ENCODE measurements around the gene MAPKAPK3. TPM values are rescaled to one million over a fixed set of nuclear protein-coding genes. Genes with fewer than 3 reads are reported as not detected.

The MAPKAPK3 gene
- total RNA-seq, 1 donor, result 70.8 TPM

DNA sequence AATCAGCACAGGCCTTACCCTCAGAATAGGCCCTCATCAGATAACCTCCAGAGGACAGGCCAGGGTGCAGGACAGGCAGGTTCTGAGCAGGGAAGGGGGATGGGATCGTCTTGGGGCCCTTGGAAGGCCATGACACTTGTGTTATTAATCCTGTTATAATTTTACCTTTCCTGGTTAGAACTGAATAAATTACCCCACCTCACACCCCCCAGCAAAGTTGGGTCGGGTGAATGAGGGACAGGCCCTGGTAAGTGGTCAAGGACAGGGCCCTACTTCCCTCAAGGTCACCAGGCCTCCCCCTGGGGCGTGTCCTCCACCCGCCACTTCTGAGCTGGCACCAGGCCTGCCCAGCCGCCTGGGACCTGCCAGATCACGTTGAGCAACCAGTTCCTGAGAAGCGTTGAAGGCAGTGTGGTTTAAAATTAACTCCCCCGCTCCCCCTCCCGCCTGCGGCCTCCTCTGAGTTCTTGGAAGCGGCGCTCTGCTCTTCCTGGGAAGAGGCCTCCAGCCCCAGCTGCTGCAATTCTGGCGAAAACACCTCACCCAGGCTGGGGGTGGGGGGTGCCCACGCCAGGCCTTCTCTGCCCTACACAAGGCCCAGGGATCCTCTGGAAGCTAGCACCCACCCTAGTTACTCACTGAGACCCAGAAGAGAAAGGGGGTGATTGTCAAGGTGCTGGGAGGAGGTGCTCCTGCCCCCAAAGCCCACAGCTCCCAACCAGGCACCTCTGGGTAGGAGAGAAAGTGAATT is 15.9 kb upstream of the MAPKAPK3 start:
- Histone ChIP-seq H3K4me3 (ENCODE audit: low read length) (no peak overlapping the region), H3K27me3 (ENCODE audit: insufficient read depth, low read length) (no peaks in the 10 kb centered on the region), H3K9me3 (ENCODE audit: low read depth, low read length) (no peaks in the 10 kb centered on the region), H3K4me1 (ENCODE audit: insufficient read depth, low read length) (peaks cover 77% of the 10 kb centered on the region)

DNA sequence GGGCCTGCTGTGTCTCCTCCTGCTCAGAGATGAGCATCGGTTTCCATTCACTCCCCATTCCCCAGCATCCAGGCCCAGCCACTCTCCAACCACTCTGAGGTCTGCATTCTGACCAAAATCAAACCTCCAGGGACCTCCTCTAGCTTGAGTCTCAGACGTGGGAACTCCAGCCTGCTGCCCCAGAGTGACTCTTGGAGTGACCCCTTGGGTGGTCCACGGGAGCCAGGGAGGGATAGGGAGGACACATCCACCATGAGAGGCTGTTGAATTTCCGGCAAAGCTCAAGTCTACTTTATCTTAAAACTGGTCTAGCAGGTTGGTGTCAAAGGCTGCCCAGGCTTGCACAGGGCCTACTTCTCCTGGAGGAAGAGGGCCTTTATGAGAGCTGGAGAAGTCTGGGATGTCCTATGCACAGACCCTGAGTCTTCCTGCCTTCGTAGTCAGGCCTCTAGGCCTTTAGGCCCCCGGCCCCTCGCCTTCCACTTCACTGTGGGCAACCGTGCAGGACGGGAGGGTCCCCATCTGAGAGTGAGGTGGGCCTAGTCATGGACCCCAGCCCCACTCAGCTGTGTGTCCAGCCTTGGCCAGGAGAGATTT is 14.3 kb upstream of the MAPKAPK3 start:
- no peaks in the 10 kb centered on the region for H3K9me3 ChIP-seq (ENCODE audit: low read depth, low read length)
- H3K27me3 ChIP-seq (ENCODE audit: insufficient read depth, low read length), result no peaks in the 10 kb centered on the region
- no peak overlapping the region for H3K4me3 ChIP-seq (ENCODE audit: low read length)
- H3K4me1 ChIP-seq (ENCODE audit: insufficient read depth, low read length), result peaks cover 89% of the 10 kb centered on the region

DNA sequence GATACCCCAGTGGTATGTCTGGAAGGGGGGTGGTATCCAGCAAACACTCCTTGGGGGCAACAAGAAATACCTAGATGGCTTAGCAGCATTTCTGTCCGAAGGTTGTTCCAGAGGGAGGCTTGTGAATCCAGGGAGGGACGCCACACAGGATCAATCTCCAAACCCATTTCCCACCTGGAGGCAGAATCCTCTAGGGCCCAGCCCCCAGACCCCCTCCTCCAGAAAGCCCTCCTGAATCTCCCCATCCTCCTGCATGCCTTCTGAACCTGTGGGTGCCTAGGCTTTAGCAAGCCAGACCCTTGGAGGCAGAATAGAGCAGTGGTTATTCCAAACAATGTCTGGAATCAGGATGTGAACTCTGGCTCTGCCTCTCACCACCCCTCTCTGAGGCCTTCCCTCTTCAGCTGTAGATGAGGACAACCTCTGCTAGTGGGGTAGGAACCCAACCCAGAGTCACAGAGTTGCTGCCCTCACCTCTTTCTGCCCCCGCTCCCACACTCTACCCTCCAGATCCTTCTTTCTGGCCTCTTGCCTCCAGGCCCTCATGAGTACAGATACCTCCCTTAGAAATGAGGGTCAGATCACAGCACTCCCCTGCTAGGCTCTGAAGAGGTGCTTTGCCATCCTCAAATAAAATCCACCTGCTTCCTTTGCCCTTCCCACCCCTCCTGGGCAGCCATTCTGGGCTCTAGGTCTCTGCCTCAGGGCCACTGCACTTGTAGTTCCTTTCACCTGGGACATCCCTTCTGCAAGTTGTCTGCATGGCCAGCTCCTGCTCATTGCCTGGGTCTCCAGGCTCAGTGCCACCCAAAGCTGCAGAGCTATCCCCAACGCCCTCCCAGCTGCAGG is 13.5 kb upstream of the MAPKAPK3 start:
- Histone ChIP-seq H3K4me3 (ENCODE audit: low read length) (no peak overlapping the region), H3K27me3 (ENCODE audit: insufficient read depth, low read length) (no peaks in the 10 kb centered on the region), H3K9me3 (ENCODE audit: low read depth, low read length) (no peaks in the 10 kb centered on the region), H3K4me1 (ENCODE audit: insufficient read depth, low read length) (peaks cover 94% of the 10 kb centered on the region)

DNA sequence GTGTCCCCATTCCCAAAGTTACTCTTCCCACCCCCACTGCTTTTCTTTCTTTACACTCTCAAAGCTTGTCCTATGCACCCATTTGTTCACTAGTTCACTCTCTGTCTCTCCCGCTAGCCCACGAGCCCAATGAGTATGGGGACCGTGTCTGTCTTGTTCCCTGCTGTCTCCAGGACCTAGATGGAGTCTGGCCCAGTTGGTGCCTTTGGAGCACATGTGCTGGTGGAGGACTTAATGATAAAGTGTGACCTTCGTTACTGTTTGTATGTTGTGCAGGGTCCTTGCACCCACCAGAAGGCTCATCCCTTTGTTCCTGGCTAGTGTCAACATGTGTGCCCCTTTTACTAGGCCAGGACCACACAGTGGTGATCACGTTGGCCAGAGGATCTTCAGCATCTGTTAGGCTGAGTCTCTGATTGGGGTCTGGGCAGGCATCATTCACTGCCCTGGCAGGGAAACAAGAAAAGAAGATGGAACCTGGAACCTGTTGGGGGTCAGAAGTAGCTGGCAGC is 12.8 kb upstream of the MAPKAPK3 start:
- Histone ChIP-seq H3K9me3 (ENCODE audit: low read depth, low read length) (no peaks in the 10 kb centered on the region), H3K27me3 (ENCODE audit: insufficient read depth, low read length) (no peaks in the 10 kb centered on the region), H3K4me3 (ENCODE audit: low read length) (no peak overlapping the region), H3K4me1 (ENCODE audit: insufficient read depth, low read length) (peaks cover 97% of the 10 kb centered on the region)

DNA sequence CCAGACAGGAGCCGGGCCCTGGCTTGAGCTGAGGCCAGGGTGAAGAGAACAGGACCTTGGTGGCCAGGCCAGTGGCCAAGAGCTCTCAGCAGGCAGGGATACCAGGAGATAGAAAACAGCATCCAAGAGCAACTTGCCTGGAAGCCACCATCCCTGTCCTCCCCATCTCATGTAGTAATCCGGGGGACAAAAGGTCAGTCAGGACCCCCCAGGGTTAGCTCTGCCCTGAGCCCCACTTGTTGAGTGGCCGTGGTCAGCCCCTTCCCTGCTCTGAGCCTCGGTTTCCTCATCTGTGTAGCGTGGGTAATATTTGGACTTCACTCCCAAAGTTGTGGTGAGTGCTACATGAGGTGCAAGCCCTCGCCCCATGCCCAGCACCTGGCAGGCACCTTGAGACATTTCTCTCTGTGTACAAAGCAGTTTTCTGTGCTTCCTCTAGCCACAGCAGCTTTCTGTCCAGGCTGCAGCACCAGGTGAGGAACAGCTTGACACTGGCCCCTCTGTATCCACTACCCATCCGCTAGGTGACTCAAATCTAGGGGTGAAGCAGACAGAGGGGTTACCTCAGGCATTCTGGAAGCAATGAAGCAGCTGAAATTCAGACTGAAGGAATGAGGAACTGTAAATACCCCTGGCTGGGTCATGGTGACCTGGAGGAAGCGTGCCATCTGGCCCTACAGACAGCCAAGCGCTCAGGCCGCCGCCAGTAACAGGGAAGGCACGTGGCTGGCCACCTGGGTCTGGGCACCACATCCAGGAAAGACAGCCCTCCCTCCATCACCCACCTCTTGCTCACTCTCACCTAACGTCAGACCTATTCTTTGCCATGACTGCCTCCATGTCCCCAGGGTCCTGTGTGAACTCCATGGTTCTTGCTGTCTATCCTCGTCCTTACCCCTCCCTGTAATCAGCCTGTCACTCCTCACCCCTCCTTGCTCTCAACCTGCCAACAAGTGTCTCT is 12.0 kb upstream of the MAPKAPK3 start:
- Histone ChIP-seq H3K9me3 (ENCODE audit: low read depth, low read length) (no peaks in the 10 kb centered on the region), H3K27me3 (ENCODE audit: insufficient read depth, low read length) (no peaks in the 10 kb centered on the region), H3K4me3 (ENCODE audit: low read length) (no peak overlapping the region), H3K4me1 (ENCODE audit: insufficient read depth, low read length) (peaks cover 97% of the 10 kb centered on the region)

DNA sequence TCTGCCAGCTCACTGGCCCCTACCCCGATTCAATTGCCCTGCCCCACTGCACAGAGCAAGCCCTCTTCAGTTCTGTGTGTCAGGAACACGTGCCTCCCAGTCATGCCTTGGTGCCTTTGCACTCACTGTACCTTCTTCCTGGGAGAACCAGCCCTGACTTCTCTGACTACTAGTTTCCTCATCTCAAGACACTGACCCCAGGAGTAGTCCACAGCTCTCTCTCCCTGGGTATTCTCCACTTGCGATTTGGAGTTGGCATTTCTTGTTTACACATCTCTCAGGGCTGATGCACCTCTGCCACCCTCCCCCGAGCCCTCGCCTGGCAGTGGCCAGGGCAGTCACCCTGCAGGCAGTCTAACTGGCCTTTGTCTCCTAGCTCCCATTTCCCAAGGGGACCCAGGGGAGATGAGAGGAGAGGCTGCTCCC is 11.0 kb upstream of the MAPKAPK3 start:
- H3K4me3 ChIP-seq (ENCODE audit: low read length), result peak overlapping the region; percentile 75
- peaks cover 97% of the 10 kb centered on the region for H3K4me1 ChIP-seq (ENCODE audit: insufficient read depth, low read length)
- H3K9me3 ChIP-seq (ENCODE audit: low read depth, low read length), result no peaks in the 10 kb centered on the region

DNA sequence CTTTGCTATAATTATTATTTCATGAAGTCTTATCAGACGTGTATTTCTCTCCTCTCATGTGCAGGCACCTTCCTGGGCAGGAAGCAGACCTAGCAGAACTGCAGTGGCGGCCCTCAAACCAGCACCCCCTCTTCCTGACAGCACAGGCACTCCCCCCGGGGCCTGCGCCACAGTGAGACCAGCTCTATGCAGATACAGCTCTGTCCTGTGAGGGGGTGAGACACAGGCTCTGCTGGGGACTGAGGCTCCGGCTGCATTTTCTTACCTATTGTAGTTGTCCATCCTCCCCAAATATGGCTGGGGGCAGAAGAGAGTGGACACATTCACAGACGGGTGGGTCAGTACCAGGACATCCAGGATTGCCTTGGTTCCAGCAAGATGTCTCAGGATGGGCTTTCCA is 10.4 kb upstream of the MAPKAPK3 start:
- no peaks in the 10 kb centered on the region for H3K9me3 ChIP-seq (ENCODE audit: low read depth, low read length)
- no peaks in the 10 kb centered on the region for H3K27me3 ChIP-seq (ENCODE audit: insufficient read depth, low read length)
- H3K4me3 ChIP-seq (ENCODE audit: low read length), result peak overlapping the region; percentile 75
- peaks cover 96% of the 10 kb centered on the region for H3K4me1 ChIP-seq (ENCODE audit: insufficient read depth, low read length)

More for the DNA sequence above, 11.0 kb upstream of the MAPKAPK3 start:
- no peaks in the 10 kb centered on the region for H3K27me3 ChIP-seq (ENCODE audit: insufficient read depth, low read length)

DNA sequence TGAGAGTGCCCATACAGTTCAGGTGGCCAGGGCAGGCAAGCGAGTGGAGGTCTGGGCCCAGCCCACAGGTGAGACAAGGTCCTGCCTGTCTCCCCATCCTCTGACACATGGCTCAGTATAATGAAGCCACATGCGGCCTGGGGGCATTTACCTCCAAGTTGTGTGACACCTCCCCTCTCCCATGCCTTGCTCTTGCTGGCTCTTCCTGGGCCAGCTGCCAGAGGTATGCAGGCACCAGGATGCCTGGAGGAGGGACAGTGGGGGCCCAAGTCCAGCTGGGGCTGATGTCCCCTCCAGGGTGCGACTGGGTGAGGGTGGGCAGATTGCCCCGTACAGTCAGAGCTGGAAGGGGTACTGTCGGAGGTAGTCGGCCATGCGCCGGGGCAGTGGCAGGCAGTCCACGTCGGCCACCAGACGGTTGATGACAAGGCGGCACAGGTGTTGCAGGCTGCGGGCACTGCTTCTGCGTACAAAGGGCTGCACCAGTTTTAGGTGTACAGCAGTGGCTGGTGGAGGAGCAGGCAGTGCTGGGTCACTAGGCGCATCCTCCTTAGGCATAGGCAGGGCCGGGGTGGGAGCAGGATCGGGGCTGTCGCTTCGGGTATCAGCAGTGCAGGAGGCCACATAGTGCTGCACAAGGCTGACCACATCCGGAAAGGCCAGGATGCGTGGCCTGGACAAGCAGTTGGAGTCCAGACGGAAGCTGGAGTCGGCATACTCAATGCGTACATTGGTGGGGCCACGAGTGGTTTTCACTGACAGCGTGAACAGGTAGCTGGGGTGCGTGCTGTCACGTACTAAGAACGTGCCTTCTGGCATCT is 9.5 kb upstream of the MAPKAPK3 start:
- Histone ChIP-seq H3K27me3 (ENCODE audit: insufficient read depth, low read length) (no peaks in the 10 kb centered on the region), H3K4me3 (ENCODE audit: low read length) (peak overlapping the region; percentile 75), H3K9me3 (ENCODE audit: low read depth, low read length) (no peaks in the 10 kb centered on the region), H3K4me1 (ENCODE audit: insufficient read depth, low read length) (peaks cover 93% of the 10 kb centered on the region)

DNA sequence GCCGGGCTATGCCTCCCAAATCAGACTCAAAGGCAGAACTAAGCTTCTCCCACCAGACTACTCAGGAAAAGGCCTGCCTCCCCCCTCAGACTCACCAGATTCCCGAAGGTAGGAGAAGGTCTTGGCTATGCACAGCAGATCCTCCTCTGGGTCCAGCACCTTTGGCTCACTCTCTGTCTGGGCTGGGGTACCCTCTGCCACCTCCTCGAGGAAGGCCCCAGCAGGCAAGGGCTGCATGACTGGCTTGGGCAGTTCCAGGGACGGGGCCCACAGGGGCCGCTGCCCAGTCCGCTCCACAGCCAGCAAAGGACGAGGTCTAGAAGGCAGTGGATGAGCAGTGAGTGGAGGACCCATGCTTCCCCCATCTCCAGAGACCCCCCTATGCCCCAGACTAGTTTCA is 8.7 kb upstream of the MAPKAPK3 start:
- peaks cover 93% of the 10 kb centered on the region for H3K4me1 ChIP-seq (ENCODE audit: insufficient read depth, low read length)
- no peaks in the 10 kb centered on the region for H3K27me3 ChIP-seq (ENCODE audit: insufficient read depth, low read length)
- no peaks in the 10 kb centered on the region for H3K9me3 ChIP-seq (ENCODE audit: low read depth, low read length)
- H3K4me3 ChIP-seq (ENCODE audit: low read length), result peak overlapping the region; percentile 75

DNA sequence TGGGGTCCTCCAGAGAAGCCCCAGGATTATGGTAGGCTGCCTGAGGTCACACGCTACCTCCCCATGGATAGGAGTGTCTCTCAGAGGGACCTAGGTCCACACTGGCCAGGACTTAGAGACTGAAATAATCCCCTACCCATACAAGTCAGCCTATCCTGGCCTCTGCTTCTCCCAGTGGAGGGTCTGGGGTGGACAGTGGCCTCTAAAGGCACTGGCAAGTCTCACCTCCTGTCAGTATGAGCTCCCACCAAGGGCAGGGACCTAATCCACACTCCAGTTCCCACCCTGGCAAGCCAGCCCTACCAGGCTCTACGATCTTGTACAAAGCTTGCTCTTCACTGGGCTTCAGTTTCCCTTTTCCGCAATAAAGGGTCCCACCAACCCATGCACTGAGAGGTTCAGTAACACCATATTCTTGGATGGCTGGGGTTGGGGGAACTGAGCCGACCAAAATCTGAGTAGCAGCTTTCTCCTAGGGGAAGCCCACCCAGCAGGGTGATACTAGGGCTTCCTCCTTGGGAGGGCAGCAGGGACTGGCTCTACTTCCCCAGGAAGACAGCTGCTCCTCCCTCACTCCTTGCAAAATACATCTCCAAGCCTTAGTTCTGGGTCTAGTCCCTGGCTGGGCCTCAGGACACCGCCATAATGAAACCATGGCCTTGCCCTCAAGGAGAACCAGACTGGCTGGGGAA is 7.7 kb upstream of the MAPKAPK3 start:
- Histone ChIP-seq H3K9me3 (ENCODE audit: low read depth, low read length) (no peaks in the 10 kb centered on the region), H3K4me1 (ENCODE audit: insufficient read depth, low read length) (peaks cover 93% of the 10 kb centered on the region), H3K27me3 (ENCODE audit: insufficient read depth, low read length) (no peaks in the 10 kb centered on the region), H3K4me3 (ENCODE audit: low read length) (peak overlapping the region; percentile 75)

DNA sequence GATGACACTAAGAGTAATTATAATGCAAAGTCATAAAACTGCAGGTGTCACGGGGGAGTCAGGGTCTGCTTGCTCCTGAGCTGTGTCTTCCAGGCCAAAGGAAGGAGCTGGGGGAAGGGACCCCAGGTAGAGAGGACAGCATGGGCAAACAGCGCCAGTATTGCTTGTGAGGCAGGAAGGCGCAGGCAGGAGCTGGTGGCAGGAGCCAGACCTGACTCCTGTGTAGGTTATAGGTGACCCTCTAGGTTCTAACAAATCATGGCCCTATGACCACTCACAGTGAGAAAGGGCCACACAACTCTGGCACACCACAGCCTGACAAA is 7.2 kb upstream of the MAPKAPK3 start:
- no peaks in the 10 kb centered on the region for H3K27me3 ChIP-seq (ENCODE audit: insufficient read depth, low read length)
- H3K4me3 ChIP-seq (ENCODE audit: low read length), result peak overlapping the region; percentile 75
- peaks cover 89% of the 10 kb centered on the region for H3K4me1 ChIP-seq (ENCODE audit: insufficient read depth, low read length)
- no peaks in the 10 kb centered on the region for H3K9me3 ChIP-seq (ENCODE audit: low read depth, low read length)

DNA sequence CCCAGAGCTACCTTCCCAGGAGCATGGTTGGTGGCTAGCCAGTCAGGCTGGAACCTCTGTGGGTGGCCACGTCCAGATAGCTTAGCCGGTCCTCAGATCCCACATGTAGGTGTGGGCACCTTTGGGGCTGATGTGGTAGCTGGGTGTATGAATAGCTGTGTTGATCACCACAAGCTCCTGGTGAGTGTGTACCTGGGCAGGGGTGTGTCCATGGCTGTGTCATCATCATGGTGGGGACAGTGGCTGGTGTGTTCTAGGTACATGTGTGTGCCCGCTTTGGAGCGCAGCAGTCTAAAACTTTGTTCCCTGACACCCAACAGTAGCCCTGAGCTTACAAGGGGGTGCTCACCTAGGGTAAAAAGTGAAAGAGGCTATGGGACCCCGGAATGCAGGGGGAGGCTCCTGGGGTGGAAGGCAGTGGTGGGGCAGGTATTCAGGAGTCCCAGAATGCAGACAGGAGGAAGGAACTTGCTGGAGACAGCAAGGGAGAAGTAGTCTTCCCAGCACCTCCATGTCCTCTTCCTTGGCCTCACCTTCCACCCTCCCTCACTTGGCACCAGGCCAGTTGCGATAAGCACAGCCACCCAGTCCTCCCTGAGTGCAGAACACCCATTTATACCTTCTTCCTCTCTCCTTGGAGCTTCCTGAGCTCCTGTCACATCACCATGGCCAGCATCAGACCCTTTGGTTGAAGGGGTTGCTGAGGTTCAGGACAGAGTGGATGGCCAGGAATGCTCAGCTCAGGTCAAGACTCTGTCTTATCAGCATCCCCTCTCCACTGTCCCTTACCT is 6.6 kb upstream of the MAPKAPK3 start:
- H3K4me3 ChIP-seq (ENCODE audit: low read length), result peak overlapping the region; percentile 75
- peaks cover 83% of the 10 kb centered on the region for H3K4me1 ChIP-seq (ENCODE audit: insufficient read depth, low read length)
- no peaks in the 10 kb centered on the region for H3K27me3 ChIP-seq (ENCODE audit: insufficient read depth, low read length)
- H3K9me3 ChIP-seq (ENCODE audit: low read depth, low read length), result no peaks in the 10 kb centered on the region
